ENCODE measurements around the gene MAP4K4.
"Not testable (repeated sequence)": the region's sequence is repeated elsewhere in the genome, so short reads cannot be mapped to it uniquely, and the experiment has no call there.

MAP4K4 gene

GRCh38 chr2:101741775-101742520 is 44.4 kb downstream of the MAP4K4 start:
- DNase-seq (ENCODE audit: low read depth in 1 of 2, low spot score in 1 of 2) = no peak

DNA sequence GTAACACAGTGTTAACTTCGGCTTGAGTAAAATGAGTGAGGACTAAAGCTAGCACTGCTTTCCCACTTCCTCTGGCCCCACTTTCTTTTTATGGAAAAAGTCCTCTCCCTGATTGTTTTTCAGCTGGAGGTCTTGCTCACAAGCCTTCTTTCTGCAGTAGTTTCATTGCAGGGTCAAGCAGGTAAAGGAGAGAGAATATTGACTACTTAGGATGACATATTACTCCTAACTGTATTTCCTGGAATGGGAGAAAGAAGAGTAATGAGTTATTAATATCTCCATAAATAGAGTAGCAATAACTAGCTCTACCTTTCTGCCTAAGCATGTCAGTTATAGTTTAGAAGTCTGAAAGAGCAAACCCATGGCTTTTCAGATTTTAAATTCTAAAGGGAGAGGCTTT is 45.0 kb downstream of the MAP4K4 start:
- no peak for DNase-seq (ENCODE audit: low read depth in 1 of 2, low spot score in 1 of 2)

DNA sequence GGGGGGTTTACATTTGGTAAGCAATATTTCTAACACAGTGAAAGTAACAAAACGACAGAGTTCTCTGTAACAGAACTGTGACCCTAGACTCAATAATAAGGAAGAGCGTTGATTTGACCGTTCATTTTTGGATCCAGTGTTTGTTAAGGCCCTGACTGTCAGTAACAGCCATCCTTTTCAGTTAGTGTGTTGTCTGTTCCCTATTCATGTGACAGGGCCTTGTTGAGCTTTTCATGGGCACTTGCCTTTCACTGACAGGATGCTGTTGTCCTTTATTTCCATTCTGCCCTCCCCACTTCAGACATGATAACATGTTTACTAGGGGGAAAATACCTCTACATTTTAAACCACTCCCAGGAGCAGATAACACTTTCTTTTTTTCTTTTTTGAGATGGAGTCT is 45.8 kb downstream of the MAP4K4 start:
- no peak for DNase-seq (ENCODE audit: low read depth in 1 of 2, low spot score in 1 of 2)

DNA sequence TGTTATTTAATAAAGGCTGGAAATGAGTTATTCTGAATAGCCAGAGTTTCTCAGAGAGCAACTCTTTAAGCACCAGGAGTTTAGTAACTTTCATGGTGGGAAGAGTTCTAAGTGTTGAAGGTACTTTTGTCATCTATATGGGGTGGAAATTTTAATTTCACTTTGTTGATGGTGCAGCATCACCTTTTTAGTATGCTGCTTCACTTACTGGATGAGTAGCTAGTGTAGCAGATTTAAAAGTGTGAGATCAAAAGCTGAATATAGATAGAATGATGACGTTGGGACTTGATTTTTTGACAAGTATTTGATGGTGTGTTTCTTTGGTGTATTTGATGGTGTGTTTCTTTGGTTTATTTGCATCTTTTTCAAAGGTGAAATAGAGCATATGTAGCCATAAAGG is 47.3 kb downstream of the MAP4K4 start:
- DNase-seq (ENCODE audit: low read depth in 1 of 2, low spot score in 1 of 2) = no peak

DNA sequence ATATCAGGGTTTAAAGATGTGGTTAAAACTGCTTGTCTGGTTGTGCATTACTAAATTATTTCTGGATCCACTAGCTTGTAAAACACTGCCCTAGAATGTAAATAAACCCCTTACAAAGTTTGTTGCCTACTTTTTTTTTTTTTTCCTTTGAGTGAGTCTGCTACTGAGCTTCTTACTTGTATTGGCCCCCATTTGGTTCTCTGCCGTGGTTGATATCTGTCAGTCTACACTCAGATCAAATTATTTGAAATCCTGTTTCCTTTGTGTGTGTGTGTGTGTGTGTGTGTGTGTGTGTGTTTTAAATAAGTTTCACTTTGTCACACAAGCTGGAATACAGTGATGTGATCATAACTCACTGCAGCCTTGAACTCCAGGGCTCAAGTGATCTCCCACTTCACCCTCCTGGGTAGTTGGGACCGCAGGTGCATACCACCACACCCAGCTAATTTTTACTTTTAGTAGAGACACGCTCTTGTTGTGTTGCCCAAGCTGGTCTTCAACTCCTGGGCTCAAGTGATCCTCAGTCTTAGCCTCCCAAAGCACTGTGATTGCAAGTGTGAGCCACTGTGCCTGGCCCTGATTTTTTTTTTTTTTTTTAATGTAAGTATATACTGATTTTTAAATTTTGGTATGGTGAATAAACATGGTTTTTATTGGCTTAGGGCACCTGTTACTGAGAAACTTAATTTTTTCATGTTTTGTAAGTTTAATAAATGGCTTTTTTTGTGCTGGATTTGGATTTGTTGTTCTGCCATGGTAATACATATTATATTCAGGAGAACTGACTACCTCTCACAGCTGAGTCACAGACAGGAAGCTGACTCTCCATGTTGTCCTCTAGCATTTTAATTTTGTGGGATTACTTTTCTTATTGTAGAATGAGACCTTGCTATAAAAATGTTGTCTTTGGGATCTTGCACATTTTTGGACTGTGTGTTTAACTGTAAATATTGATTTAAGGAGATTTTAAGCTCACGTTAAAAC is 48.5 kb downstream of the MAP4K4 start:
- DNase-seq (ENCODE audit: low read depth in 1 of 2, low spot score in 1 of 2) = no peak

DNA sequence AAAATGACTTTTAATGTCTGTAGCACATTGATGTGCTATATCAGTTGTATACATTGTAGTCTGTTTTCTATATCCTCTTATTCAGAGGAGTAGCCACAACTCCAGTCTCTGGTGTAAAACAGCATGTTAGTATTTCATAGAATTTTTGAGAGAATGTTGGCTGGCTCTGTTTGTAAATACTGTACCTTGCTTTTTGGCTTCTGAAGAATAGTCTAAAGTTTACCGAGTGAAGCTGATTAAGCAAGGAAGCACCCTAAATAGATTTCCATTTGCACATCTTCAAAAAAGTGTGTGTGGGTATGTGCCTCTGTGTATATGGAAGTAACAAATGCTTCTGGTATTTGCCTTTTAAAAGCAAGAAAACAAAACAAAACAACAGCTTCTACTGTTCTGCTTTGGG is 50.5 kb downstream of the MAP4K4 start:
- no peak for DNase-seq (ENCODE audit: low read depth in 1 of 2, low spot score in 1 of 2)

DNA sequence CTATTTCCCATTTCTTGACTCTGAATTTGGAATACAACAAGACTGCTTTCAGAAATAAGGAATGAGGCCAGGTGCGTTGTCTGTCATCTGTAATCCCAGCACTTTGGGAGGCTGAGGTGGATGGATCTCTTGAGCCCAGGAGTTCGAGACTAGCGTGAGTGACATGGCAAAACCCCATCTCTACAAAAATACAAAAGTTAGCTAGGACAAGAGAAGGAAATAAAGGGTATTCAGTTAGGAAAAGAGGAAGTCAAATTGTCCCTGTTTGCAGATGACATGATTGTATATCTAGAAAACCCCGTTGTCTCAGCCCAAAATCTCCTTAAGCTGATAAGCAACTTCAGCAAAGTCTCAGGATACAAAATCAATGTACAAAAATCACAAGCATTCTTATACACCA is 51.0 kb downstream of the MAP4K4 start:
- not testable (repeated sequence) for DNase-seq (ENCODE audit: low read depth in 1 of 2, low spot score in 1 of 2)

- no peak for DNase-seq (ENCODE audit: low read depth in 1 of 2, low spot score in 1 of 2)
Measured at GRCh38 chr2:101750688-101751087, 53.2 kb downstream of the MAP4K4 start.

DNA sequence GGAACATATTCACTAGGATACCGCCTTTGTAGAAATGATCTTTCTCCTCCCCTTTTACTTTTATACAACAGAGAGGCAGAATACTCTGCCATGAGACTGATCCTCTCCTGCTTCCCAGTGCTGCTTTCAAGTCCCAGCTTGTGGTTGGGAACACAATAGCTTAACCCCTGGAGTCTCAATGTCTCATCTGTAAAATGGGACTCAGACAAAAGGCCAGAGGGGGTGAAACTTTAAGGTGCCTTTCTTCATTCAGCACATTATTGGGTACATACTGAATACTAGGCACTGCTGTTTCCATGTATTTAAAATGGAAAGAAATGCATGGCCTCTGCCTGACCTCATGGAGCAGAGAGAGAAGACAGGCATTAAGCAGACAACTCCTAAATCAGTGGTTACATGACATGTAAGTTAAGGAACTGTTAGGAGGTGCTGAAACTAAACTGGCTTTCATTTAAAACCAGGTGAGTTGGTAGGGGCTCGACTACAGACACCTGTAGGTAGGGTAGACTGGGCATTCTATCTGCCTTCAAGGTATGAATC is 53.8 kb downstream of the MAP4K4 start:
- no peak for DNase-seq (ENCODE audit: low read depth in 1 of 2, low spot score in 1 of 2)

- DNase-seq (ENCODE audit: low read depth in 1 of 2, low spot score in 1 of 2) = no peak
Measured at GRCh38 chr2:101751875-101752619, 54.5 kb downstream of the MAP4K4 start.

- DNase-seq (ENCODE audit: low read depth in 1 of 2, low spot score in 1 of 2) = no peak
Measured at GRCh38 chr2:101752716-101753616, 55.5 kb downstream of the MAP4K4 start.

GRCh38 chr2:101753720-101754490 is 56.4 kb downstream of the MAP4K4 start:
- DNase-seq (ENCODE audit: low read depth in 1 of 2, low spot score in 1 of 2) = no peak

DNA sequence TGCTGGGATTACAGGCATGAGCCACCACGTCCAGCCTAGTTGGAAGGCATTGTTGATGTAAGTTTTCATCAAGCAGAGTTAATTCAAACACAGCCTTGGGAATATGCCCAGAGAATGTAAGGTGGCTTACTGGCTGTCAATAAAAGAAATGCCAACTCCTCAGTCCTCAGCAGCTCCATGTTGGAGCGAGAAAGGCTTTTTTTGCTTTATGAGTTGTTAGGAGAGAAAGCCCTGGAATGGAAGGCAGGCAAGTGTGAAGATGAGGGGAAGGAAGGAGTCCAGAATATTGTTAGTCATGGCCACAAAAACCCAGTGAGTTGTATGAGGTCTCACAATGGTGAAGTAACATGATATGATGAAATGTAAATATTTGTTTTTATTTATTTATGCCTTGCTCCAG is 57.1 kb downstream of the MAP4K4 start:
- no peak for DNase-seq (ENCODE audit: low read depth in 1 of 2, low spot score in 1 of 2)

- DNase-seq (ENCODE audit: low read depth in 1 of 2, low spot score in 1 of 2) = no peak
Measured at GRCh38 chr2:101756266-101756665, 58.8 kb downstream of the MAP4K4 start.

GRCh38 chr2:101758001-101758400 is 60.5 kb downstream of the MAP4K4 start:
- DNase-seq (ENCODE audit: low read depth in 1 of 2, low spot score in 1 of 2) = peak in 1 of 2 donors; percentile 44

- no peak for DNase-seq (ENCODE audit: low read depth in 1 of 2, low spot score in 1 of 2)
Measured at GRCh38 chr2:101759162-101759561, 61.7 kb downstream of the MAP4K4 start.

GRCh38 chr2:101762451-101763171 is 65.1 kb downstream of the MAP4K4 start:
- no peak for DNase-seq (ENCODE audit: low read depth in 1 of 2, low spot score in 1 of 2)

- no peak for DNase-seq (ENCODE audit: low read depth in 1 of 2, low spot score in 1 of 2)
Measured at GRCh38 chr2:101763496-101764333, 66.2 kb downstream of the MAP4K4 start.

All from activated CD4-positive, alpha-beta T cell treated with anti-CD3 and anti-CD28 coated beads, Interleukin-2, amount 50 U/mL, for 24 hours (primary cell).